Melanocyte of skin (primary cell): ENCODE data around the gene GPR137. TPM values are rescaled to one million over a fixed set of nuclear protein-coding genes. Genes with fewer than 3 reads are reported as not detected.

Experiments used
- small RNA-seq, 2 donors: library from RNA; depleted of rRNA; stranded (forward); fragments of <200 nt; gene quantifications; one replicate each; pipeline ENCODE3, GENCODE V24; 2012
- total RNA-seq, 2 donors: library from RNA; depleted of rRNA; stranded (reverse); fragments of >200 nt; gene quantifications; 2 replicates each; pipeline ENCODE4 v1.2.3, GENCODE V29; 2012

Gene GPR137
- 10 to 100 TPM; 16.0 to 21.7 TPM for total RNA-seq

DNA sequence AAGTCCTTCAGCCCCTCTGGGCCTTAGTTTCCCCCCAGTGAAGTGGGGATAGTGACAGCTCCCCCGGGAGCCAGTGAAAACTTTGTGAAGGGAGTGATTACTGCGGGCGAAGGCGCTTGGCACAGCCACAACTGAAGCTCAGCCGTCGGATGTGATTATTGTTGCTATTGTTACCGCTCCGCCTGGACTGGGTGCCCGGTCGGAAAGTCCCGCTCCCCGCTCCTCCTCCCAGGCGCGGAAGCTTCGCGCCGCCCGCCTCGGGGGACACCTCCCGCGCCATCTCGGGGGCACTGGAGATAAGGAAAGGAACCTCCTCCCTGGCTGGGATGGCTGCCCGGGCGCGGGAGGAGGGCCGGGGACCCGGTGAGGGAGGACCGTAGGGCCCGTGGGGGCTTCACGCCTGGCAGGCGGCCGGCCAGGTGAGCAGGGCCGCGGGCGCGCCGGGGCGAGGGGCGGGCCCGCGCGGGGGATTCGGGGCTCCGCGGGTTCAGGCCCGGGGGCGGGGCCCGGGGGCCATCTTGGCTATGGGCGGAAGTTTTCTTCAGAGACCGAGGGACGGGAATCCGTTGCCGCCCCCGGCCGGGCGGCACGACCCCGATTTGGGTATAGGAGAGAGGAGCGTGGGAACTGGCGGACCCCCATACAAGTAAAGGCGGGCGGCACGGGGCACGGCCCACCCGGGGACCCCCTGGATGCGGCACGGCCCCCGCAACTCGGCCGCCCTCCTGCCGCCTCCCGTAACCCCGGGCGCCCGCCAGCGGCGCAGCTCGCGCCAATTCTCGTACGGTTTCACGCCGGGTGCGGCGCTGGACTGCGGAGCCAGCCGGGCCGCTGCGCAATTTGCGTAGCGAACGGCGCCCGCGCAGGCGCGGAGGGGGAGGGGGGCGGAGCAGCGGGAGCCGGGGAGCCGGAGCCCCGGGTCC lies at the start of gene GPR137:
Gene GPR137 (plus strand): TSS at position 887 of the 923 bp plus-strand sequence. CDS start 677 bp downstream, outside the sequence.

DNA sequence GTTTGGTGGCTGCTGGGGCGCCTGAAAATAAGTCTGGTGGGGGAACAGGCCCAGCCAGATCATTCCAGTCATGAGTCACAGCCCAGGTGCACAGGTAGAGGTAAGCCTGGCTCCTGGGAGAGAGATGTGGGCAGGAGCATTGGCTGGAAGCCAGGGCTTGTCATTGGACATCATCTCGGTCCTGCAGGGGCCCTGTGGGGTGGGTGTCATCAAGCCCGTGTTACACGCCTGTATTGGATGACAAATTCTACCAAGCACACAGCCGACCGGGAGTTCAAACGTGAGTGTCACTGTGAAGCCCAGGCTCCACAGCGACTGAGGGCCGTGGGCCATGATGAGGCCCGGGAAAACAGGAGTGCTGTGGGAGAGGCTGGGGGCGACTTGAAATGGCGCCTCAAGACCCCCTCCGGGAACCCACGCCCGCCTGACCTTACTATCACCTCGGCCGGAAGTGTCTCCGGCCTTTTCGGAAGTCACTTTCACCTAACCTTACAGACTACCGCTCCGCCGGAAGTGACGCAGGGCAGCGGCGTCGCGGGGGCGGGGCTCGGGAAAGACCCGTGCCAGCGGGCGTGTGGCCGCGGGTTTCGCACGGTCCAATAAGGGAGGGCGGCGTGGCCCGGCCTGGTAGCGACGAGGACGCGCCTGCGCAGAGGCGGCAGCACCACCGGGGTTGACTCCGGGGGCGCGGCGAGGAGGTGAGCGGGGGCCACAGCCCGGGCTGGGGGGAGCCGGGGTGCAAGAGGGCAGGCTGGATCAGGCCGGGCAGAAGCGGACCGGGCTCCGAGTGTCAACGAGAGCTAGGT lies 45.0 kb upstream of the GPR137 start, which contains the start of gene FKBP2:
Gene FKBP2 (plus strand): TSS at position 661 of the 806 bp plus-strand sequence. CDS start 1,293 bp downstream, outside the sequence.

GRCh38 chr11:64246871-64247728 lies 38.5 kb upstream of the GPR137 start, which contains the start of gene PPP1R14B:
PPP1R14B (minus strand) TSS chr11:64246943; CDS start chr11:64246673, 270 bp downstream.

GRCh38 chr11:64251016-64251752 lies 34.5 kb upstream of the GPR137 start, which contains the start of gene PLCB3:
PLCB3 (plus strand) TSS chr11:64251530; CDS start chr11:64251650, 120 bp downstream.

DNA sequence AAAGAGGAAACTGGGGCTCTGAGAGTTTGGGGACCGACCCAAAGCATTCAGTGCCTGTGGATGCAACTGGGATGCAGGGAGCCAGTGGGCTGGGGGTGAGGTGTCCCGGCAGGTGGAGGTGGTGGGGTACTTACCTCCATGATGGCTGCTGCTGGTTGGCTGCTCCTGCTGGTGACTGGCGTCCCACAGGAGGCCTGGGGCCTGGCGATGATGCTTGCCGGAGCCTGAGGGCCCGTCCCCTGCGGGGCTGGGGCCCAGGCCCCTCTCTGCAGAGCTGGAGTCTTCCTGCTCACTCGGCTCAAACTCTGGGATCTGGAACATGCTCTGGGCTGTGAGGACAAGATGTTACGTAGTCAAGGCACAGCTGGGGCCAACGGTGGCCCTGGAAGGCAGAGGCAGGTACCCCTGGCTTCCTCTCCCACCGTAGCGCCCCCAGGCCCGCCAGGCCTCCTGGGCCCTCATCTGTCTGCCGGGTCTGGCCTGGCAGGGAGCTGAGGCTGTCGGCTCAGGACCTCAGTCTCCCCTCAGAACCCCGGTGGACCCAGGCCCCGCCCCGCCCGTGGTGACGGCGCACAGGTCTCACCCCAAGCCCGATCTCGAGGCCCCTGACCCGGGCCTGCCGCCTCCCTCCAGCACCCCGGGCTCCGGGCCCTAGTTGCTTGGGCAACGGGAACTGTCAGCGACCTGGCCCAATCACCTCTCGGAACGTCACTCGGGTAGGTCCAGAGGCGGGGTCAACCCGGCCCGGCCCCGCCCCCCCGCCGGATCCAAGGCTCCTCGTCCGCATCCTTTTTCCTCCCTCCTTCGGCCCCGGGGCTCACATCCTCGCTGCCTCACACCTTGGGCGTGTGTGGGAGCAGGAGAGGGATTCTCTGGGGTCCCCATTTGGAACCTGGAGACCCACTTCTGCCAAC lies 1.3 kb upstream of the GPR137 start, which contains the start of gene BAD:
Gene BAD (minus strand): TSS at position 618 of the 914 bp plus-strand sequence. CDS start 297 bp downstream, at position 321.

GRCh38 chr11:64291262-64291751 lies 5.7 kb downstream of the GPR137 start, which contains the start of gene KCNK4:
KCNK4 (plus strand) TSS chr11:64291302; CDS start chr11:64293019, 1,717 bp downstream.

DNA sequence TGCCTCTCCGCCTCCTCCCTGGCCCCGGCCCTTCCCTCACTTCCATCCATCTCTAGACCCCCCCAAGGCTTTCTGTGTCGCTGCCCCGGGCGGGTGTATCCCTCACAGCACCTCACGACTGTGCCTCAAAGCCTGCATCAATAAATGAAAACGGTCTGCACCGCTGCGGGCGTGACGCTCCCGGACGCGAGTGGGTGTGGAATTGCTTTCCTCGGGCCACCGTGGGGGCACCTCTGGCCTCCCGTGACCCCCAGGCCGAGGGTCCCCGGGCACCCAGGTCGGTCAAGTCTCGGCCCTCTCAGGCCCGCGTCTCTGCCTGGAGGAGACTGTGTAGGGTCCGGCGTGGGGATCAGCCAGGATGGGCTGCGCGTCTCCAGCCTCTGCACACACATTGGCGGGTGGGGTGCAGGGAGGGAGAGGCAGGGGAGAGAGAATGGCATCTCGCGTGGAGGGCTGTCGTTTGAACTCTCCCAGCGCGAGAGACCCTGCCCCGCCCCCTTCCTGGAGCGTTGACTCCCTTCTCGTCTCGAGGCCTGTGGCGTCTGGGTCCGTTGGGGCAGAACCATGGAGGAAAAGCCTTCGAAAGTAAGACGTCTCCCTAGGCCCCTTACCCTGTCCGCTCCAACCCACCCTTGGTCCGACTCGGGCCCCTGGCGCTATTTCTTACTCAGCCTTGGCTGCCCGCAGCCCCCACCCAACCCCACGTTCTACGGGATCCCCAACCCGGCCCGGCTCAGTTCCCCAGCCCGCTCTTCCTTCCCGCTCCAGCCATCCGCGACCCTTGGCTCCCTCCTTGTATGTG lies 14.4 kb downstream of the GPR137 start, which contains the start of gene CATSPERZ:
Gene CATSPERZ (plus strand): TSS at position 512 of the 802 bp plus-strand sequence. CDS start 53 bp downstream, at position 565.

GRCh38 chr11:64305075-64305690 lies 19.5 kb downstream of the GPR137 start, which contains the start of gene ESRRA:
ESRRA (plus strand) TSS chr11:64305524; CDS start chr11:64307180, 1,656 bp downstream.

DNA sequence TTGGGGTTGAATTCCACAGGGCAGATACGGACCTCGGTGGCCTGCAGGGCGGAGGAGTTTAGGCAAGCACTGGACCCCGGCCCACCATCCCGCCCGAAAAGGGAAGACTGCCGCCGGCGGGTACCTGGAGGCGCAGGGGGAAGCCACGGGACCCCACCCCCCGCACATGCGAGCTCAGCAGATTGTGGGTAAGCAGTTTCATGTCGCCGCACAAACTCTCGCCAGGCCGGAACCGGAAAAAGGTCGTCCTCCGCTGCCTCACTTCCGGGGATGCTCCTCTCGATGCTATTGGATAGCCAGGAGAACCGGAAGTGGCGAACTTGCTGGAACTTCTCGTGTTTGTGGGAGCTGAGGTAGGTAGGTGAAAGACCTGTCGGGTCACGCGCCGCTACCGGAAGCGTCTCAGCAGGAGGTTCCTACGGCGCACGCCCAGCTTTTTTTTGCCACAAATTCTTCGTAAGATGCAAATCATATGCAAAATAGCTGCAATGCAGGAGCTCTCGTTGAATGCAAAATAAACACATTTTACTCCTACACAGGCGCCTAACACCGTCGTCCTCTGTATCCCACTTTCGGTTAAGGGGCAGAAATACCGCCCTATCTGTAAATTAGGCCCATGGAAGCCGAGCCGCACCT lies 31.8 kb downstream of the GPR137 start, which contains the start of gene TRMT112:
Gene TRMT112 (minus strand): TSS at position 235 of the 636 bp plus-strand sequence. CDS start 33 bp downstream, at position 202.

DNA sequence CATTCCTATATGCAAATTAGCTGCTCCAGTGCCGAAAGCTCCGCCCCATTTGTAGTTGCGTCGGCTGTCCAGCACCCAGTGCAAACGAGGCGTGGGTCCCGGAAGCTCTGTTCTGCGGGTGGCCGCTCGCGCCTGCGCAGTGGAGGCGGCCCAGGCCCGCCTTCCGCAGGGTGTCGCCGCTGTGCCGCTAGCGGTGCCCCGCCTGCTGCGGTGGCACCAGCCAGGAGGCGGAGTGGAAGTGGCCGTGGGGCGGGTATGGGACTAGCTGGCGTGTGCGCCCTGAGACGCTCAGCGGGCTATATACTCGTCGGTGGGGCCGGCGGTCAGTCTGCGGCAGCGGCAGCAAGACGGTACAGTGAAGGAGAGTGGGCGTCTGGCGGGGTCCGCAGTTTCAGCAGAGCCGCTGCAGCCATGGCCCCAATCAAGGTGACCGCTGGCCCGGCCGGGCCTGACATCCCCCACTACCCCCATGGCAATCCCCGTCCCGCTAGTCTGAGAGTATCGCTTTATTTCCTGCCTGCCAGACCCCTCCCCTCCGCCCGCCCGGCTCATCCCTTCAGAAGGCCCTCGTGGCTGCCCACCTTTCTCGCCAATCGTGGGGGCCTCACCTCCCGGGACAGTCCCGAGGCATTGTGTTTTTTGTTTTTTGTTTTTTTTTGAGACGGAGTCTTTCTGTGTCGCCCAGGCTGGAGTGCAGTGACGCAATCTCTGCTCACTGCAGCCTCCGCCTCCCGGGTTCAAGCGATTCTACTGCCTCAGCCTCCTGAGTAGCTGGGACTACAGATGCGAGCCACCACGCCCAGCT lies 32.5 kb downstream of the GPR137 start, which contains the start of gene PRDX5:
Gene PRDX5 (plus strand): TSS at position 161 of the 805 bp plus-strand sequence. CDS start 95 bp downstream, at position 256.

Small RNAs within 50 kb of the gene (small RNA-seq; reads per million reads assigned to genes)
- gene RF00019: 0 reads per million in 2 donors

Other genes starting within 250 kb of the GPR137 start
- not detected for gene FLRT1, start 249.9 kb upstream of the GPR137 start, total RNA-seq
- gene MACROD1, start 119.7 kb upstream of the GPR137 start, total RNA-seq: 10 to 100 TPM; 20.0 to 23.3 TPM
- 100 to 1,000 TPM; 176 to 357 TPM for gene STIP1, start 99.7 kb upstream of the GPR137 start, total RNA-seq
- 10 to 100 TPM; 31.6 to 41.3 TPM for gene FERMT3, start 79.1 kb upstream of the GPR137 start, total RNA-seq
- 10 to 100 TPM; 21.0 to 33.0 TPM for gene TRPT1, start 59.7 kb upstream of the GPR137 start, total RNA-seq
- 10 to 100 TPM; 64.0 to 75.3 TPM for gene NUDT22, start 59.6 kb upstream of the GPR137 start, total RNA-seq
- 10 to 100 TPM in 1 of 2 donors, 1 to 10 TPM in 1; 4.3 to 11.4 TPM for gene DNAJC4, start 55.3 kb upstream of the GPR137 start, total RNA-seq
- 10 to 100 TPM; 42.6 to 57.1 TPM for gene VEGFB, start 51.3 kb upstream of the GPR137 start, total RNA-seq
- gene FKBP2, start 44.8 kb upstream of the GPR137 start, total RNA-seq: 10 to 100 TPM; 28.2 to 57.3 TPM
- gene PPP1R14B, start 38.9 kb upstream of the GPR137 start, total RNA-seq: 100 to 1,000 TPM in 1 of 2 donors, 10 to 100 TPM in 1; 66.8 to 144 TPM
- 10 to 100 TPM; 20.0 to 28.0 TPM for gene PLCB3, start 34.3 kb upstream of the GPR137 start, total RNA-seq
- 10 to 100 TPM; 60.6 to 69.5 TPM for gene BAD, start 1.2 kb upstream of the GPR137 start, total RNA-seq
- gene KCNK4, start 5.5 kb downstream of the GPR137 start, total RNA-seq: under 1 TPM in 1 of 2 donors, not detected in 1; 0.34 TPM
- under 1 TPM; 0.34 to 0.67 TPM for gene CATSPERZ, start 14.5 kb downstream of the GPR137 start, total RNA-seq
- 10 to 100 TPM; 29.9 to 37.6 TPM for gene ESRRA, start 19.7 kb downstream of the GPR137 start, total RNA-seq
- 100 to 1,000 TPM; 121 to 195 TPM for gene TRMT112, start 31.7 kb downstream of the GPR137 start, total RNA-seq
- gene PRDX5, start 32.3 kb downstream of the GPR137 start, total RNA-seq: 100 to 1,000 TPM; 128 to 150 TPM
- 1 to 10 TPM; 2.1 to 2.7 TPM for gene CCDC88B, start 54.4 kb downstream of the GPR137 start, total RNA-seq
- 10 to 100 TPM; 48.6 to 50.2 TPM for gene RPS6KA4, start 73.3 kb downstream of the GPR137 start, total RNA-seq